Left ventricle myocardium inferior (tissue), 1 donor: Measurements from ENCODE around the gene DNAAF2. TPM values are rescaled to one million over a fixed set of nuclear protein-coding genes. Genes with fewer than 3 reads are reported as not detected.
A peak's percentile ranks its signal among the peaks of the same experiment; 100 is the strongest.

Experiments
- DNase-seq: peaks from one replicate; pipeline ENCODE4 v3.0.0-alpha.2; 2020
- H3K27ac ChIP-seq: fragments of 200-600 bp; replicated peaks from 2 replicates; pipeline ENCODE4 v1.8.0; 2021
- H3K27me3 ChIP-seq: fragments of 200-600 bp; 2 replicates; pipeline ENCODE4 v1.8.0; 2021; ENCODE audit warnings: low read depth
- H3K36me3 ChIP-seq: fragments of 200-600 bp; 2 replicates; pipeline ENCODE4 v1.8.0; 2021
- H3K4me1 ChIP-seq: fragments of 200-600 bp; 2 replicates; pipeline ENCODE4 v1.8.0; 2021
- H3K4me3 ChIP-seq: fragments of 200-600 bp; 2 replicates; pipeline ENCODE4 v1.8.0; 2021; ENCODE audit warnings: mild to moderate bottlenecking, moderate library complexity
- H3K9me3 ChIP-seq: fragments of 200-600 bp; replicated peaks from 2 replicates; pipeline ENCODE4 v1.8.0; 2021
- CTCF ChIP-seq: fragments of 200-600 bp; IDR thresholded peaks from 2 replicates; pipeline ENCODE4 v1.8.0; 2021; ENCODE audit warnings: antibody characterized with exemption, mild to moderate bottlenecking, borderline replicate concordance
- intact Hi-C: fragments of 100-400 bp; cut with micrococcal nuclease; formaldehyde crosslinking; loops from one replicate; pipeline ENCODE4 v1.11.0; 2022
- long read RNA-seq: library from polyadenylated mRNA; unstranded; transcript quantifications from one replicate; pipeline ENCODE4 v2.0.0, GENCODE V29; 2021
- total RNA-seq: library from RNA; stranded (reverse); fragmentation: NEBNext Ultra II Directional; extraction: Animal tissue kit (Norgen Biotek cat#: 25700); gene quantifications from one replicate; pipeline ENCODE4 v1.2.1, GENCODE V29; 2021
- donor health status: DM: no; HTN: yes; CAD: no; lungs with severe emphysema.

DNAAF2 gene
- 6.2 TPM for total RNA-seq
- long read RNA-seq, transcript DNAAF2-201 (3 exons, 2,963 nt) = major isoform, 28 of 31 reads
- long read RNA-seq, partial matches to known transcripts = 0 of 31 reads
- long read RNA-seq, other reads (novel, unspliced or antisense) = 2 of 31 reads

- TF ChIP-seq CTCF = no peak
- H3K9me3 ChIP-seq = no peaks in the 10 kb centered on the region
- peaks cover 89% of the 10 kb centered on the region for H3K4me1 ChIP-seq
- peak; percentile 53 for DNase-seq
- peaks cover 10% of the 10 kb centered on the region for H3K36me3 ChIP-seq
- peak within 1 kb of the TSS; percentile 95 for H3K27ac ChIP-seq
- intact Hi-C loops = loop anchor here (10.0 kb wide), 1 partner anchor 130 kb away; the partner anchor contains the start of gene KLHDC2
- H3K27me3 ChIP-seq = no peaks in the 10 kb centered on the region
- H3K4me3 ChIP-seq = peak within 1 kb of the TSS; percentile 82
Observed at GRCh38 chr14:49634547-49635334, at the start of gene DNAAF2. DNAAF2 (minus strand) TSS chr14:49635244; CDS start chr14:49635149, 95 bp downstream.

- intact Hi-C loops = no loop called here
- H3K36me3 ChIP-seq = no peaks in the 10 kb centered on the region
- H3K9me3 ChIP-seq = no peaks in the 10 kb centered on the region
- no peak overlapping the region for H3K4me3 ChIP-seq
- H3K27ac ChIP-seq = no peak overlapping the region
- no peaks in the 10 kb centered on the region for H3K27me3 ChIP-seq
- H3K4me1 ChIP-seq = no peaks in the 10 kb centered on the region
- no peak for TF ChIP-seq CTCF
- DNase-seq = no peak
Observed at GRCh38 chr14:49679271-49679670, 44.2 kb upstream of the DNAAF2 start.

GRCh38 chr14:49677643-49678042, 42.6 kb upstream of the DNAAF2 start:
- no peaks in the 10 kb centered on the region for H3K4me1 ChIP-seq
- no peak overlapping the region for H3K27ac ChIP-seq
- H3K4me3 ChIP-seq = no peak overlapping the region
- DNase-seq = no peak
- no peaks in the 10 kb centered on the region for H3K36me3 ChIP-seq
- no peak for TF ChIP-seq CTCF
- H3K27me3 ChIP-seq = no peaks in the 10 kb centered on the region
- H3K9me3 ChIP-seq = no peaks in the 10 kb centered on the region
- intact Hi-C loops = no loop called here

- Histone ChIP-seq H3K36me3 (no peaks in the 10 kb centered on the region), H3K4me3 (no peak overlapping the region), H3K27me3 (no peaks in the 10 kb centered on the region), H3K27ac (no peak overlapping the region), H3K9me3 (no peaks in the 10 kb centered on the region), H3K4me1 (no peaks in the 10 kb centered on the region)
- TF ChIP-seq CTCF = no peak
- intact Hi-C loops = no loop called here
- no peak for DNase-seq
Observed at GRCh38 chr14:49673586-49673985, 38.5 kb upstream of the DNAAF2 start.

GRCh38 chr14:49670475-49670874, 35.4 kb upstream of the DNAAF2 start:
- Histone ChIP-seq H3K4me3 (no peak overlapping the region), H3K27me3 (no peaks in the 10 kb centered on the region), H3K4me1 (no peaks in the 10 kb centered on the region), H3K27ac (no peak overlapping the region), H3K9me3 (no peaks in the 10 kb centered on the region), H3K36me3 (no peaks in the 10 kb centered on the region)
- DNase-seq = no peak
- TF ChIP-seq CTCF = no peak
- intact Hi-C loops = no loop called here
